Epithelial cell of esophagus (primary cell): Measurements from ENCODE around the gene CRB1.

Experiments
- DNase-seq: peaks from one replicate; pipeline ENCODE4 v3.0.0; 2010; ENCODE audit warnings: low read depth
- H3K4me3 ChIP-seq: 2 replicates; pipeline ENCODE4 v1.5.1; 2011; ENCODE audit warnings: mild to moderate bottlenecking, low read length, control low read depth
- TF ChIP-seq, protein P1 (sequence below): IDR thresholded peaks from 2 replicates; pipeline ENCODE4 v1.5.1; 2011; ENCODE audit warnings: low read depth, mild to moderate bottlenecking, low read length, control low read depth, inconsistent platforms; ENCODE audit not compliant: insufficient read depth; ENCODE audit errors: missing control alignments

CRB1 gene

DNA sequence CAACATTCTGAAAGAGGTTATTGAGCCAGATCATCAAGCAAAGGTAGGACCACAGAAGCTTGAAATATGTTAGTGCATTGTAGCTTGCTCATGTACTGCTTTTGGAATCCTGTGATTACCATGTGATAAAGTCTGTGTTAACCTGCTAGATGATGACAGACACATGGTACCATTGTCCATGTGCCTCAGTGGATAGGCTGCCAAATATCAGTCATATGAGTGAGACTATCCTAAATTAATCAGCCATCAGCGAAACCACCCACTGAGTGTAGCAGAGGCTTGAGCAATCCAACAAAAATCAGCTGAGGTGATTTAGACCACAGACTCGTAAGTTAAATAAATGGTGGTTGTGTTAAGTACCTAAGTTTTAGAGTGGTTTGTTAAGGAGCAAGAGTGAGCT is 32.7 kb upstream of the CRB1 start:
- DNase-seq: peak; percentile 6
- TF ChIP-seq, protein P1, sequence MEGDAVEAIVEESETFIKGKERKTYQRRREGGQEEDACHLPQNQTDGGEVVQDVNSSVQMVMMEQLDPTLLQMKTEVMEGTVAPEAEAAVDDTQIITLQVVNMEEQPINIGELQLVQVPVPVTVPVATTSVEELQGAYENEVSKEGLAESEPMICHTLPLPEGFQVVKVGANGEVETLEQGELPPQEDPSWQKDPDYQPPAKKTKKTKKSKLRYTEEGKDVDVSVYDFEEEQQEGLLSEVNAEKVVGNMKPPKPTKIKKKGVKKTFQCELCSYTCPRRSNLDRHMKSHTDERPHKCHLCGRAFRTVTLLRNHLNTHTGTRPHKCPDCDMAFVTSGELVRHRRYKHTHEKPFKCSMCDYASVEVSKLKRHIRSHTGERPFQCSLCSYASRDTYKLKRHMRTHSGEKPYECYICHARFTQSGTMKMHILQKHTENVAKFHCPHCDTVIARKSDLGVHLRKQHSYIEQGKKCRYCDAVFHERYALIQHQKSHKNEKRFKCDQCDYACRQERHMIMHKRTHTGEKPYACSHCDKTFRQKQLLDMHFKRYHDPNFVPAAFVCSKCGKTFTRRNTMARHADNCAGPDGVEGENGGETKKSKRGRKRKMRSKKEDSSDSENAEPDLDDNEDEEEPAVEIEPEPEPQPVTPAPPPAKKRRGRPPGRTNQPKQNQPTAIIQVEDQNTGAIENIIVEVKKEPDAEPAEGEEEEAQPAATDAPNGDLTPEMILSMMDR: no peak
- no peak overlapping the region for H3K4me3 ChIP-seq

DNA sequence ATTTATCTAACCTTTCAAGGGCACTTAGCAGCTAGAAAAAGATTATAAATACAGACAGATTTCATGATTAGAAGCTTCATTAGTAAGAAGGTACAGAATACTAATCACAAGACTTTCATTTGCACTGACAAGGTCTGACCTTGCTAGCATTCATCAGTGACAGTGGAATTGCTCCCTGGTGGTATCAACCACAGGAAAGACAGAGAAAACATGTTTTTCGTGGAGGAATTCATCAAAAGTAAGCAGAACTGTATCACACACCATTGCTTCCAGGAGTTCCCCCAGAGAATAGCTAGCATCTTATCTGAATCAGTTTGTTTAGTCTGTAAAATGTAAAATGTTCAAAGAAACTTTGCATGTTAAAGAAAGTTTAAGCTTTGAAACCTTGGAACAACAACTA is 20.6 kb upstream of the CRB1 start:
- H3K4me3 ChIP-seq: no peak overlapping the region
- TF ChIP-seq, protein P1: no peak
- no peak for DNase-seq

DNA sequence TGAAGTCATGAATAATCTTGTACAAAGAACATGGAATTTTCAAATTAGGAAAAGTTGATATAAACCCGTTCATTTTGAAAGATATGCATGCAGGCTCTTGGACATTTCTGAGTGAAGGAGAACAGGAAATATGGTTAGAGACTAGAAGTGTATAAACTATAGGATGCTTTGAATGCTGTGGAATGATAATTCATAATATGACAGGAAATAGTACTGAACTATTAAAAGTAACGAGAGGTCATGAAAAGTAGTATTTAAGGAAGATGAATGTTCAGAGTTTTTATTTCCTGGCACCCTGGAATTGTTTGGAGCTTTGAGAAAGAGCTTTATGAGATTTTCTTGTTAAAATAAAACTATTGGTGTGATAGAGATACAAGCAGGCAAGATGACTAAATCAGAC is 18.7 kb upstream of the CRB1 start:
- TF ChIP-seq, protein P1: no peak
- DNase-seq: no peak
- H3K4me3 ChIP-seq: no peak overlapping the region

DNA sequence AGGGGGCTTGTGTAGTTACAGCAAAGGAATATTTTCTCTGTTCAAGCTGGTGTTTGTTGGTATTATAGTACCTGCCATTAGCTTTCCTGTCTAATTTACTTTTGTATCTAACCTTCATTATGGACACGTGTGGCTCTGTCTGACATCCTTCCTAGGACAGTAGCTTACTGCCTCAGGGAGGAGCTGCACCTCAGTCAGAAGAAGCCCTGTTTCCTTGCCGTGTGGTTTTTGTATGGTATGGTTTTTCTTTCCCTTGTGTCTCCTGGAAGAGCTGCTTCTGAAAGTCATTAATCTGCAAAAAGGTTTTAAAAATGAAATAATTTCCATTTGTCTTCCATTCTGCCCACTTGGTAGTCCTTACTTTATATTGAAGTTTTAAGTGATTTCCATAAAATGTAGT is 17.4 kb upstream of the CRB1 start:
- DNase-seq: no peak
- TF ChIP-seq, protein P1: no peak
- no peak overlapping the region for H3K4me3 ChIP-seq

DNA sequence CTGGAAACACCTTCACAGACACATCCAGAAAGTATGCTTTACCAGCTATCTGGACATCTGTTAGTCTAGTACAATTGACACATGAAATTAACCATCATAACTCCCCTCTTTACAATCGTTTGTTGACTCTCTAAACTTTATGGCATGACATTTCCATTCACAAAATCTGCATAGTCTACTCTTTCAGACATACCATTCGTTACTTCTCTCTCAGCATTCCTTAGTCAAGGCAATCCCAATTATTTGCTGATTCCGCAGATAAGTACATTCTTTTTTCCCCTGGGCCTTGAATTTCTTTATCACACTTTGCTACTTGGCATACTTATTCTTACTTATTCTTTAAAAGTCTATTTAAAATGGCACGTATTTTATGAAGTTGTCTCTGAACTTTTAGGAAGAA is 15.1 kb upstream of the CRB1 start:
- DNase-seq: no peak
- H3K4me3 ChIP-seq: no peak overlapping the region
- TF ChIP-seq, protein P1: no peak

DNA sequence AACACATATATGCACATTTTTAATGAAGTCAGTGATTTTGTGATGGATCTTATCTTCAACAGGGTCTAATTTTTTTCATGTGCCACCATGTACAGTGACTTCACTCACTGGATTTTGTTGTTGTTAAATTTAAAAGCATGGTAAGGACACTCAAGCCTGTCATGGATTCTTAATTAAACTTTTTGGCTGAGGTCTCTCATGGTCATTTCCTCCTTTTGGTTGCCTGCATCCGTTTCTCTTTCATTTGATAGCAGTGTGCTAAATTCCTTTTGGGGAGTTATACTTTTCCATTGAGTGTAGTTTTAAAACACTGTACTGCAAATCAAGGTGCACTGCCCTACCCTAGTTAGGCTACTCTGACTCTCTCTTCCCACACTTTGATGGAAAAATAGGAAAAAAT is 13.2 kb upstream of the CRB1 start:
- no peak overlapping the region for H3K4me3 ChIP-seq
- TF ChIP-seq, protein P1: no peak
- DNase-seq: no peak

DNA sequence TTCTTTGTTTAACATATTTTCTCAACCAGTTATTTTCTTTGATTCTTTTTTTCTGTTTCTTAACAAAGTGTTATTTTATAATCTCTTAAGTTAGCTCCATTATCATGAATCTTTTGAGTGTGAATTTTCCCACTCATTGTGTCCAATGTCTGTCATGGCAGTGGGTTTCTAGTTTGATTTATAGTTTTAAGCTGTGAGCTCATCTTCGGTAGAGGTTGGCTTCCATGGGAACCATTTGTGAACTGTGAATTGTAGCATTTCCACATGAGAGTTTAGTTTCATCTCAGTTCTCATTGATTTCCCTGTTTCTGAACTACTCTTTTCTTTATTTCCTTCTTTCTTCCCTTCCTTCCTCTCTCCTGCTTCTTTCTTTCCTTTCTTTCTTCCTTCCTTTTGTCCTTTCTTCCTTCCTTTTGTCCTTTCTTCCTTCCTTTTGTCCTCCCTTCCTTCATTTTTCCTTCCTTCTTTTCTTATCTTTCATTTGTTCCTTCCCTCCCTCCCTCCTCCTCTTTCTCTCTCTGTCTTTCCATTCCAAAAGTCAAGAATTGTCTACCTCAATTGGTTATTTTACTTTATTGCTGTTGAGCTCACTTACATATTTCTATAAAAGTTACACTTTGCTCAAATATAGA is 3.0 kb upstream of the CRB1 start:
- no peak for DNase-seq
- no peak overlapping the region for H3K4me3 ChIP-seq
- TF ChIP-seq, protein P1: no peak
